ENCODE results near the gene SOX5. TPM values are rescaled to one million over a fixed set of nuclear protein-coding genes. Genes with fewer than 3 reads are reported as not detected.

The SOX5 gene
- total RNA-seq, 1 donor from 2014 or later = 2.2 TPM

DNA sequence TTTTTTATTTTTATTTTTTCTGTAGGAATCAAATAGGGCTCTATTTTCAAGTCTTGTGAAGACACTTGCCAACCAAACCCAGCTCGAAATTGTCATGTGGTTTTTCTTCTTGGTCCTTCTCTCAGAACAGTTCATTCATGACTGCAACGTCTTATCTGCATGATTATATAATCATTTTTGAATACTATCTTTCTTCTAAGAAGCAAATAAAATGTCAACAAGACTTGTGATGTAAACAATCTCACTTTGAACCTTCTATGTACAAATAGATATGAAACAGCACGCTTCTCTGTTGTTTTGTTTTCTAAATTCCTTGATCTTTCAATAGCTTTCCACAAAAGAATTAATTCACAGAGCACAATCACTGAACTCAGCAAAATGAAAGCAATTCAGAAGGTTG is 320.7 kb downstream of the SOX5 start:
- DNase-seq (ENCODE audit: extremely low read depth, low read depth, low spot score) = no peak

- no peak for DNase-seq (ENCODE audit: extremely low read depth, low read depth, low spot score)
These were observed 322.7 kb downstream of the SOX5 start for GRCh38 chr12:23626791-23627190.

DNA sequence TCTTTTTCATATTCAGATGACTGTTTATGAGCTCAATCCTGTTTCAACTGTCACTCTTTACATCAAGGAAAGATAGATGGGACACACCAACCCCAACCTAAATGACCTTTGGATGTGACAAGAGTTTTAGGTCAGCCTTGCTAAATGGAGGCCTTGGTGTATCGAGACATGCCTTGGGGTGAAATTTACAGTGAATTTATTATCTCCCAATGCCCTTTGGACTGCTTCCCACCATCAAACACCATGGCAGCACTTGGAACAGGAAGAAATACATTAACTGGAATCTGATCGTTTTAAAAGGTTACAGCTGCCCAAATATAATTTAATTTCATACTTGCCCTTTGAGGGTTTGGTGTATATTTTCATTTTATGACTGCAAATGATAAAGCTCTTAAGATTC is 327.6 kb downstream of the SOX5 start:
- DNase-seq (ENCODE audit: extremely low read depth, low read depth, low spot score) = no peak

DNA sequence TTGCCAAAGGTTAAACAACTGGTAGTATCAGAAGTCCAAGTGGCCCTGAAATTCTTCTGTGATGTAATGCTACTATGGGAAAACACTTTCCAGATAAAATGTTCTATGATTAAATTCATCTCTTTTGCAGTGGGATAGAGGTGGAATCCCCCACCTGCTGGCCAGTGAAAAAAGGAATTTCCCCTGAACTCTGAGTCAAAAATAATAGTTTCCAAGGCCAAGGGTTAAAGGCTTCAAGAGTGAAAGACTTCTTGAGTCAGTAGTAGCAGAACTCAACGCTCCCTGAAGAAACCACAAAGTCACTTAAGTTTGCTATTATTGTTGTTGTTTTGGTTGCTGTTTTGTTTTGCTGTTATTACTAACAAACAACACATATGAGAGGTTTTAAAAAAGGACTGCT is 330.8 kb downstream of the SOX5 start:
- no peak for DNase-seq (ENCODE audit: extremely low read depth, low read depth, low spot score)

DNA sequence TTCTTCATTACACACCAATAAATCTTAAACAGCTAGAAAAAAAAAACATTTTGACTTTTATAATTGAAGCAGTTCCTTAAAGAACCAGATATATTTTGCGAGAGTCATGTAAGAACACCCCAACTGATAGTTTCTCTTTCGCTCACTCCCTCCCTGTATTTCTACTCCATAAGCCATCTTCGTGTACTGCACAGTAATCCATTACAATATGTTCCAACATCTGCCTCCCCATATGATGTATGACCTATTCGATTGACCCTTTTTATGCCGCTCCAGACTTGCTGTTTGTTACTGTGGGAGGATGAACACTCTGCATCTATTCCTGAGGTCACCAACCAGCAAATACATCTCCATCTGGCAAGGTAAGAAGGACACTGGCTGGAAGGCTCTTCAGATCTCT is 331.7 kb downstream of the SOX5 start:
- DNase-seq (ENCODE audit: extremely low read depth, low read depth, low spot score) = no peak

DNA sequence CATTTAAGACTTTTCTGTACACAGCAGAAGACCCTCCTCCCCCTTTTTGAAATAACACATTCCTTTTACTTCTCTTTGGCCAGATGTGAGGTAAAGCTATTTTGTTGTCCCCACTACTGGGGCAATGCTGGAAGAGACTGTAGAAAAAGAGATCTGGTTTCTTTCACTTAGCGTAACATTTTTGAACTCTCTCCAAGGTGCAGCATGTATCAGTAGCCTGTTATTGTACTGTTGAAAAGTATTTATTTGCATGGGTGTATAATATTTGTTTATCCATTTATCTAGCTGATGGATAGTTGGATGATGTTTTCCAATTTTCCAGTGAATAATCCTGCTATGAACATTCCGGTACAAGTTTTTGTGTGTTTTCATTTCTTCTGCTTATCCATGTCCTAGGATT is 335.2 kb downstream of the SOX5 start:
- no peak for DNase-seq (ENCODE audit: extremely low read depth, low read depth, low spot score)

- no peak for DNase-seq (ENCODE audit: extremely low read depth, low read depth, low spot score)
These were observed 338.1 kb downstream of the SOX5 start for GRCh38 chr12:23611320-23611719.

GRCh38 chr12:23600919-23601318 is 348.6 kb downstream of the SOX5 start:
- DNase-seq (ENCODE audit: extremely low read depth, low read depth, low spot score) = no peak

GRCh38 chr12:23596568-23596967 is 352.9 kb downstream of the SOX5 start:
- no peak for DNase-seq (ENCODE audit: extremely low read depth, low read depth, low spot score)

- DNase-seq (ENCODE audit: extremely low read depth, low read depth, low spot score) = no peak
These were observed 361.5 kb downstream of the SOX5 start for GRCh38 chr12:23587833-23588559.

- no peak for DNase-seq (ENCODE audit: extremely low read depth, low read depth, low spot score)
These were observed 363.7 kb downstream of the SOX5 start for GRCh38 chr12:23585782-23586163.

DNA sequence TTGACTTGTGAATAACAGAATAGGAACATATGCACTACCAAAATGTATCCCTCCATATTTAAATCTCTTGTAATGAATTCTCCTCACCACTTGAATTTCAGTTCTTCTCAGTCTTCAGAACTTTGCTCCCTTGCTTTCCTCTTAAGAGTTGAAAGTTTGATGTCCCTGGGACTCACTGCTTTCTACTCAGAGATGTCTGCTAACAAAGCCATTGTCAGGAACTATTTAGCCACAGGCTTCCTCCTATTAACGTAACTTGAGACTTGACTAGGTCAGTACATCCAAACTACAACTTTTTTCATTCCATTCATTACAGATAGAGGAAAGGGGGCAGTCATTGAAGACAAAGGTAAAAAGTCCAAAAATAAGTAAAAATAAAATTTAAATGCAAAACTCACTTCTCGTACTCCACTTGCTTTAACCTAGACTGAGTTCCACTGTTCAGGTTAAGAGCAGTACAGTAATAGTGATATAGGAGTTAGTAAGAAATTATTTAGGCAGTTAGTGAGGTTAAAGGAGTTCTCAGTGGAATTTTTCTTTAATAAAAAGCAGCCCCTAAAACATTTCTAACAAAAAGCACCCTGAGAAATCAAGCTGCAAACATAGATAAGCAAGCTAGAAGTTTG is 364.2 kb downstream of the SOX5 start:
- no peak for DNase-seq (ENCODE audit: extremely low read depth, low read depth, low spot score)

DNA sequence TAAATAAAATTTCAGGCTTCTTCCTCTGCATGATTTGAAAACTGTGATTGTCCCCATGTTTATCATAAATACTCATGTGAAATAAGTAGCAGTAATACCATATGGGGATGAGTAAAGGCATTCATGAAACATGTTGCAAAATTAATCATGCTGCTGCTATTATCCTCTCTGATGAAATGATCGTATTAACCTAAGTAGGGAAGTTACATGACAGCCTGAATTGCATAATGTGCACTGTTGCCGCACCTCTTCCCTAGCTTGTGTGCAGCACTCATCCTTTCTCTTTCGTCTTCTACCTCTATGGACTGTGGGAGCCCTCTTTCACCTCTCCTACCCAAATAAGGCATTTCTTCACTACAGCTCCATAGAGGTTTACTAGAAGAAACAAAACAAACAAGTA is 367.6 kb downstream of the SOX5 start:
- no peak for DNase-seq (ENCODE audit: extremely low read depth, low read depth, low spot score)

- DNase-seq (ENCODE audit: extremely low read depth, low read depth, low spot score) = no peak
These were observed 370.2 kb downstream of the SOX5 start for GRCh38 chr12:23579257-23579656.

DNA sequence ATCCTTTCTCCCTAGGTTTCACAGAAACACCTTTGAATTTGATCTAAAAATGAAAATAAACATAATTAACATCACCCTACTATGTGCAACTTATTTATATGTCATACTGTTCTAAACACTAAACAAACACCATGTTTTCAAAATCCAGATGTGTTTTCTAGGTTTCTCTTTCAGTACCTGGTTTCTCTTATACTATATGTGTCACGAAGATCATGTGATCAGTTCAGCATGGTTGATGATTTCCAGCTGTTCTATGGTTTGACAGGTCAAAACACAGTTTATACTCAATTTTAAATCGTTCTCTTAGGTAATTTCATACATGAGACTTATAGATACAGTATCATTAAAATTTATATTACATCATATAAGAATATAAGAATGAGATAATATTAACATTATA is 373.1 kb downstream of the SOX5 start:
- no peak for DNase-seq (ENCODE audit: extremely low read depth, low read depth, low spot score)

GRCh38 chr12:23569356-23569755 is 380.1 kb downstream of the SOX5 start:
- DNase-seq (ENCODE audit: extremely low read depth, low read depth, low spot score) = no peak

DNA sequence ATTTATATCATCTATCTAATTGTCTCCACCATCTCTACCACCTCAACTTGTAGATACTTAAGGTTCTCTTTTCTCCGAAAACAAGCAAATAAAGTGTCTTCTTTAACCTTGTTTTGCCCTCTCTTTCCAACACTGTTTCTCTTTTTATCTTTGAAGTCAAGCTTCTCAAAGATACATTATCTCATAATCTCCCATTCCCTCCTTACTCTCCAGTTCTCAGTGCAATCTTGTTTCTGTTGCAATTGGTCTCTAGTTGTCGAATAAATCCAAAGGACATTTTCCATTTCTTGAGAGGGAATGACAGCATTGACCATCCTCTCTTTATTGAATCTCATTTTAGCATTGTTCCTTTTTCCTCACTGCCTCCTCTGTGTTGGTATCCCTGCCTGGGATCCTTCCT is 383.3 kb downstream of the SOX5 start:
- DNase-seq (ENCODE audit: extremely low read depth, low read depth, low spot score) = no peak

DNA sequence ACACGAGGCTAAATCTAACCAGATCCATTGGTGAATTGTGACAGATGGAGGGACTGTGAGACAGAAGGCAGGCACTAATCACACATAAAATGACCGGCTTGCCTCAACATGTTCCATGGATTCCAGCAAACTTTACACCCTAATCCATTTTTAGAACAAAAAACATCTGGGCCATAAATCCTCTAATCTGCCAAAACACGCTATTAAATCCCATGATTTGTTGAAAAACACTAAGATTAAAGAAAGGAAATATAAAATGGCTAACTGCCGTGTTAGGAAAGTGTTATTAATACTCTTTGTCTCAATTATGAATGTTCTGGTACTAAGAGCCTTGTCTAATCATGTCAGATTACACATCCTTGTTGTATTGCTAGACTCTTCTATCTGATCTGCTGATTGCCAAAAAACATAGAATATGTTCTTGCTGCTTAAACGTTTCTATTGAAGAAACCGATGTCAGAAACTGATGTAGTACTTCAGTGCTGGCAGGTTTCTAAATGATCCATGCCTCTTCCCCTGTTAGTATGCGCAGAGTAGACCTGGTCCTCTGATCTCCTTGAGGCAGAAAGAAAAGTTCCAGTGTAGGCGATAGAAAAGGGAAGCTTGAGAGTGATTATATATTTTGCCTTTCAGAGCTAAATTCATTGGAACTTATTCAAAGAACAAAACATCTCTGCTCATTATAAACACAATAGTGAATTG is 384.9 kb downstream of the SOX5 start:
- no peak for DNase-seq (ENCODE audit: extremely low read depth, low read depth, low spot score)

GRCh38 chr12:23561364-23562345 is 387.8 kb downstream of the SOX5 start:
- no peak for DNase-seq (ENCODE audit: extremely low read depth, low read depth, low spot score)

DNA sequence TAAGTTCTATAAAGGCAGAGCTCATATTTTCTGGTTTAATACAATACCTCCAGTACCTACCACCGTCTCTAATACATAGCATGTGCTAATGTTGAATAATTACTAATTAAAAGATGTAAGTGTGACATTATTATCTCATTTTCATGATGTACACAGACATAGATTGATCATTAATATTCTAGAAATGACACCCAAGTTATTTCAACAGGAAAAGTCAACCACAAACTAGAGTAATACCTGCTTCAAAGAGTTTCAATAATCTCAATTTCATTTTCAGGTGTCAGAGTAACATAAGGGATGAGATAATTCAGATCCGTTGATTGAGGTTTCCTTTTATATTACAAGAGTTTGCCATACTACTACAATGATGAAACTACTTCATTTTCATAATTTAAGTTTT is 388.9 kb downstream of the SOX5 start:
- no peak for DNase-seq (ENCODE audit: extremely low read depth, low read depth, low spot score)

- no peak for DNase-seq (ENCODE audit: extremely low read depth, low read depth, low spot score)
These were observed 390.2 kb downstream of the SOX5 start for GRCh38 chr12:23559268-23559753.

Measured in glomerular endothelial cell (primary cell).